Mammary epithelial cell (primary cell): Measurements from ENCODE around the gene EP400.

Source experiments
- CTCF ChIP-seq, 2 donors: IDR thresholded peaks in 1 of 2; conservative IDR thresholded peaks in 1 of 2; 2 replicates each; pipeline ENCODE4 v1.5.1; 2011 to 2012; ENCODE audit warnings: inconsistent platforms in 2 of 2, low read length in 2 of 2, mild to moderate bottlenecking in 2 of 2, control low read depth in 1 of 2, low read depth in 1 of 2; ENCODE audit not compliant: insufficient read depth in 1 of 2; ENCODE audit errors: extremely low read depth in 1 of 2
- EZH2 ChIP-seq: IDR thresholded peaks from 2 replicates; pipeline ENCODE4 v1.6.1; 2012; ENCODE audit warnings: low read length, inconsistent platforms, borderline replicate concordance

DNA sequence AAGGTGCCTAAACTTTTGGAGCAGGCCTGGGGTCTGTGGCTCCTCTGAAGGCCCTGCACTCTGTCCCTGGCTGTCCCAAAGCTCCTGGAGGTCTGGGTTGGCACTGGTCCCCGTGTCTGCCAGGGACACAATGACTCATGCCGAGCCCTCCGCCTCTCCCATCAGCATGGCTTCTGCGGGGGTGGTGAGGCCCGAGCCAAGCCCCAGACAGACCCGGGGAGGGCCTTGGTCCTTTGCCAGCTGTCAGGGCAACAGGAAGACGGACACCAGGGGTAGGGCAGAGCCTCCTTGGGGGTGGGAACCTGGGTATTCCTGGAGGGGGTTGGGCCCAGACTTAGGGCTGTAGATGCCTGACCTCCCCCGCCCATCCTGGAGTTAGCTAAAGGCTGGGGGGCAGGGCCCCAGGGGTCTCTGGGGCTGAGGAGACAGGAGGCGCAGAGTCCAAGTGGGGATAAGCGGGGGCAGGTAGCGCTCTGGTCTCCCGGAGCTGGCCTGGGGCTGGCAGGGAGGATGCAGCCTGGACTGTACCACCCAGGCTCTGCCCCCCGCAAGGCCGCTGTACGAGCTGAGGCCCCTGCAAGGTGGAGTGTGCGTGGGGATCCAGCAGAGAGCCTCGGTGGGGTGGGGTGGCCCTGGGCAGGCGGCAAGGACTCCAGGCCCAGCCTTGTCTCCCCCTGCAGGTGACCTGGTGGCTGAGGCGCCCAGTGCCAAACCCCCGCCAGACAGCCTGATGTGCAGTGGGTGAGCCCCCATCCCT is 37.0 kb upstream of the EP400 start:
- TF ChIP-seq CTCF (conservative IDR thresholded peaks at IDR 0.05 in 1 of 2, IDR thresholded peaks at IDR 0.05 in 1 of 2; ENCODE audit: extremely low read depth in 1 of 2, insufficient read depth in 1 of 2, low read depth in 1 of 2, low read length in 2 of 2) (peak in 1 of 2 donors; percentile 18), EZH2 (no peak)
